T-cell (primary cell): ENCODE data around the gene SP8. TPM values are rescaled to one million over a fixed set of nuclear protein-coding genes. Genes with fewer than 3 reads are reported as not detected.

Experiments
- ATAC-seq, 4 experiments: fragments of 200-7000 bp in 3 of 4; fragments of 150-1000 bp in 1 of 4; cut with Tn5 transposase; replicated peaks in 1 of 4; 1 replicate in 3 of 4; 2 replicates in 1 of 4; pipeline ENCODE4 v1.10.0; 2021; ENCODE audit warnings: moderate library complexity in 3 of 4, mild to moderate bottlenecking in 2 of 4, moderate number of reproducible peaks in 1 of 4
- CTCF ChIA-PET, 2 donors: fragments of 300-600 bp; sonication (Branson Sonifier 250); formaldehyde crosslinking; loops; one replicate each; lab custom pipeline; 2022; ENCODE audit warnings: antibody characterized with exemption in 2 of 2; lab: Charles Lee
- POLR2A ChIA-PET, 2 donors: fragments of 300-600 bp; sonication (Branson Sonifier 250); formaldehyde crosslinking; loops; one replicate each; lab custom pipeline; 2022; ENCODE audit warnings: antibody characterized with exemption in 2 of 2; lab: Charles Lee
- DNase-seq, 35 experiments: peaks; one replicate each; pipeline versions ENCODE4 v3.0.0 to v3.0.0-alpha.2; 2013 to 2023
- H3K27ac ChIP-seq: one replicate; pipeline ENCODE4 v1.5.1; 2013; ENCODE audit warnings: low read length
- H3K27me3 ChIP-seq, 2 experiments: replicated peaks in 1 of 2; 1 replicate in 1 of 2; 2 replicates in 1 of 2; pipeline versions ENCODE4 v1.6.1 to v1.7.0; 2013; ENCODE audit warnings: low read length in 1 of 2, mixed read lengths in 1 of 2; ENCODE audit not compliant: control insufficient read depth in 2 of 2, insufficient read depth in 2 of 2; ENCODE audit errors: extremely low read depth in 1 of 2
- H3K36me3 ChIP-seq, 2 donors: 1 replicate in 1 of 2; 2 replicates in 1 of 2; pipeline versions ENCODE4 v1.6.1 to v1.7.0; 2013; ENCODE audit warnings: low read length in 1 of 2; ENCODE audit not compliant: control insufficient read depth in 2 of 2, insufficient read depth in 1 of 2; ENCODE audit errors: extremely low read depth in 1 of 2
- H3K4me1 ChIP-seq, 2 experiments: 1 replicate in 1 of 2; 2 replicates in 1 of 2; pipeline versions ENCODE4 v1.6.1 to v1.7.0; 2013; ENCODE audit warnings: low read length in 2 of 2, mixed read lengths in 1 of 2; ENCODE audit not compliant: insufficient read depth in 2 of 2, control insufficient read depth in 1 of 2; ENCODE audit errors: extremely low read depth in 1 of 2
- H3K4me3 ChIP-seq, 2 donors: 1 replicate in 1 of 2; 2 replicates in 1 of 2; pipeline versions ENCODE4 v1.5.1 to v1.7.0; 2013; ENCODE audit warnings: mild to moderate bottlenecking in 2 of 2, low read length in 1 of 2, moderate library complexity in 1 of 2; ENCODE audit not compliant: control insufficient read depth in 1 of 2; ENCODE audit errors: extremely low read depth in 1 of 2
- H3K9me3 ChIP-seq: 2 replicates; pipeline ENCODE4 v1.7.0; 2013
- H3K27ac Mint-ChIP-seq, 2 donors: one replicate each; pipeline ENCODE4 v1.8.0; 2020 to 2021; ENCODE audit warnings: mild to moderate bottlenecking in 2 of 2, mixed read lengths in 2 of 2
- H3K27me3 Mint-ChIP-seq, 2 donors: one replicate each; pipeline ENCODE4 v1.8.0; 2021 to 2022; ENCODE audit warnings: mixed read lengths in 2 of 2
- H3K36me3 Mint-ChIP-seq: one replicate; pipeline ENCODE4 v1.8.0; 2021; ENCODE audit warnings: mixed read lengths
- H3K4me1 Mint-ChIP-seq, 3 donors: one replicate each; pipeline ENCODE4 v1.8.0; 2020 to 2022; ENCODE audit warnings: mixed read lengths in 3 of 3, mild to moderate bottlenecking in 1 of 3
- H3K4me3 Mint-ChIP-seq, 3 donors: one replicate each; pipeline ENCODE4 v1.8.0; 2020 to 2022; ENCODE audit warnings: mild to moderate bottlenecking in 3 of 3, mixed read lengths in 3 of 3, moderate library complexity in 3 of 3
- H3K9me3 Mint-ChIP-seq, 3 donors: one replicate each; pipeline ENCODE4 v1.8.0; 2020 to 2022; ENCODE audit warnings: mixed read lengths in 3 of 3
- WGBS: methylation state at CpG from one replicate; pipeline ENCODE4 v1.1.5; 2013; ENCODE audit warnings: missing lambda C conversion rate; ENCODE audit not compliant: insufficient coverage; 5-methylcytosine and 5-hydroxymethylcytosine counted together
- total RNA-seq, 35 experiments: library from RNA in 6 of 35; stranded (reverse) in 6 of 35; fragments of 120-200 nt in 1 of 35; gene quantifications; one replicate each; pipeline versions ENCODE4 v1.2.1 to v1.2.4 and lab custom pipeline; 2013 to 2026

Gene SP8
- total RNA-seq, 5 donors from 2014 or later (not counting 1 experiment from before 2014, with no cell fraction given): 0.18 TPM; not detected in 4

- no peaks in the 10 kb centered on the region for H3K36me3 ChIP-seq
- peaks cover 0 to 3% (median 3%) of the 10 kb centered on the region in 3 donors for H3K9me3 Mint-ChIP-seq
Observed at GRCh38 chr7:20776214-20776911, 10.3 kb downstream of the SP8 start.

GRCh38 chr7:20754001-20754400 is 32.7 kb downstream of the SP8 start:
- Histone ChIP-seq H3K36me3 (no peaks in the 10 kb centered on the region), H3K9me3 (no peaks in the 10 kb centered on the region), H3K27me3 (no peaks in the 10 kb centered on the region), H3K4me1 (no peaks in the 10 kb centered on the region), H3K4me3 (no peak overlapping the region), H3K27ac (no peak overlapping the region)
- Mint-ChIP-seq H3K27ac (no peak overlapping the region), H3K27me3 (no peaks in the 10 kb centered on the region), H3K36me3 (no peaks in the 10 kb centered on the region), H3K4me1 (no peaks in the 10 kb centered on the region), H3K4me3 (no peak overlapping the region), H3K9me3 (no peaks in the 10 kb centered on the region)
- CTCF ChIA-PET: no interaction called here
- POLR2A ChIA-PET: no interaction called here
- ATAC-seq (no peak), DNase-seq (no peak)
- no CpG with 5 or more reads among the region's 1 CpG for whole genome bisulfite sequencing

More at GRCh38 chr7:20776214-20776911, 10.3 kb downstream of the SP8 start:
- DNase-seq: no peak
- 11% methylated on average over 13 of the region's 29 CpGs for WGBS
- H3K4me3 ChIP-seq: no peak overlapping the region
- H3K9me3 ChIP-seq: no peaks in the 10 kb centered on the region
- ChIA-PET CTCF (no interaction called here), POLR2A (no interaction called here)
- H3K27ac Mint-ChIP-seq: no peak overlapping the region
- H3K27me3 Mint-ChIP-seq: peaks cover 55 to 75% of the 10 kb centered on the region in 2 donors
- H3K4me1 ChIP-seq: peaks cover 4 to 16% of the 10 kb centered on the region in 2 experiments
- no peak overlapping the region for H3K27ac ChIP-seq
- peak overlapping the region in 1 of 3 donors; percentile 75 for H3K4me3 Mint-ChIP-seq
- peaks cover 8 to 14% (median 12%) of the 10 kb centered on the region in 3 donors for H3K4me1 Mint-ChIP-seq
- peaks cover 36 to 48% of the 10 kb centered on the region in 2 experiments for H3K27me3 ChIP-seq
- no peak for ATAC-seq
- no peaks in the 10 kb centered on the region for H3K36me3 Mint-ChIP-seq

GRCh38 chr7:20749906-20750305 is 36.8 kb downstream of the SP8 start:
- CTCF ChIA-PET: no interaction called here
- Mint-ChIP-seq H3K4me1 (no peaks in the 10 kb centered on the region), H3K9me3 (no peaks in the 10 kb centered on the region)

GRCh38 chr7:20748853-20749252 is 37.8 kb downstream of the SP8 start:
- WGBS: no CpG with 5 or more reads among the region's 1 CpG
- peaks cover 0 to 3% of the 10 kb centered on the region in 2 donors for H3K27me3 Mint-ChIP-seq
- H3K4me3 Mint-ChIP-seq: no peak overlapping the region
- Histone ChIP-seq H3K36me3 (no peaks in the 10 kb centered on the region), H3K4me3 (no peak overlapping the region), H3K4me1 (no peaks in the 10 kb centered on the region), H3K9me3 (no peaks in the 10 kb centered on the region), H3K27ac (no peak overlapping the region), H3K27me3 (peaks cover 0 to 2% of the 10 kb centered on the region in 2 experiments)
- H3K4me1 Mint-ChIP-seq: no peaks in the 10 kb centered on the region
- POLR2A ChIA-PET: interaction anchor here in 1 of 2 donors (0.6 kb wide), 1 partner anchor 18 kb away, joined by 4 read pairs; no protein-coding TSS in a partner anchor
- H3K9me3 Mint-ChIP-seq: no peaks in the 10 kb centered on the region
- DNase-seq (no peak), ATAC-seq (no peak)
- no peak overlapping the region for H3K27ac Mint-ChIP-seq
- CTCF ChIA-PET: no interaction called here
- no peaks in the 10 kb centered on the region for H3K36me3 Mint-ChIP-seq

More at GRCh38 chr7:20749906-20750305, 36.8 kb downstream of the SP8 start:
- H3K27me3 Mint-ChIP-seq: peaks cover 0 to 3% of the 10 kb centered on the region in 2 donors
- no peak overlapping the region for H3K4me3 ChIP-seq
- H3K27ac ChIP-seq: no peak overlapping the region
- no peaks in the 10 kb centered on the region for H3K36me3 Mint-ChIP-seq
- peaks cover 0 to 2% of the 10 kb centered on the region in 2 experiments for H3K27me3 ChIP-seq
- no peaks in the 10 kb centered on the region for H3K36me3 ChIP-seq
- no peaks in the 10 kb centered on the region for H3K4me1 ChIP-seq
- WGBS: no CpG with 5 or more reads among the region's 1 CpG
- POLR2A ChIA-PET: no interaction called here
- no peak overlapping the region for H3K27ac Mint-ChIP-seq
- no peak for ATAC-seq
- H3K4me3 Mint-ChIP-seq: no peak overlapping the region
- no peak for DNase-seq
- H3K9me3 ChIP-seq: no peaks in the 10 kb centered on the region

- Mint-ChIP-seq H3K27me3 (peaks cover 0 to 3% of the 10 kb centered on the region in 2 donors), H3K4me1 (no peaks in the 10 kb centered on the region), H3K36me3 (no peaks in the 10 kb centered on the region), H3K4me3 (no peak overlapping the region), H3K27ac (no peak overlapping the region), H3K9me3 (no peaks in the 10 kb centered on the region)
- ChIA-PET CTCF (interaction anchor here in 1 of 2 donors (1.0 kb wide), 1 partner anchor 12 kb away, joined by 3 read pairs; no protein-coding TSS in a partner anchor), POLR2A (interaction anchor here in 1 of 2 donors (0.6 kb wide), 1 partner anchor 203 kb away, joined by 4 read pairs; no protein-coding TSS in a partner anchor)
- Histone ChIP-seq H3K4me3 (no peak overlapping the region), H3K27ac (no peak overlapping the region), H3K9me3 (no peaks in the 10 kb centered on the region), H3K36me3 (no peaks in the 10 kb centered on the region), H3K4me1 (no peaks in the 10 kb centered on the region), H3K27me3 (peaks cover 0 to 2% of the 10 kb centered on the region in 2 experiments)
- DNase-seq (no peak), ATAC-seq (no peak)
- 65% methylated on average over 2 of the region's 3 CpGs for WGBS
Observed at GRCh38 chr7:20747001-20747400, 39.7 kb downstream of the SP8 start.

GRCh38 chr7:20745702-20746101 is 41.0 kb downstream of the SP8 start:
- H3K27me3 ChIP-seq: peaks cover 0 to 2% of the 10 kb centered on the region in 2 experiments
- no peak for DNase-seq
- ChIA-PET POLR2A (no interaction called here), CTCF (no interaction called here)
- no peaks in the 10 kb centered on the region for H3K9me3 ChIP-seq
- Mint-ChIP-seq H3K4me3 (no peak overlapping the region), H3K27me3 (peaks cover 0 to 3% of the 10 kb centered on the region in 2 donors), H3K9me3 (no peaks in the 10 kb centered on the region), H3K4me1 (no peaks in the 10 kb centered on the region), H3K27ac (no peak overlapping the region), H3K36me3 (no peaks in the 10 kb centered on the region)
- no peak overlapping the region for H3K27ac ChIP-seq
- no peak for ATAC-seq
- no peaks in the 10 kb centered on the region for H3K4me1 ChIP-seq
- no peaks in the 10 kb centered on the region for H3K36me3 ChIP-seq
- 87% methylated on average over 6 of the region's 7 CpGs for WGBS
- no peak overlapping the region for H3K4me3 ChIP-seq
